Measurements from ENCODE around the gene SLC25A19.
"Not testable (repeated sequence)": the region's sequence is repeated elsewhere in the genome, so short reads cannot be mapped to it uniquely, and the experiment has no call there.

The SLC25A19 gene

DNA sequence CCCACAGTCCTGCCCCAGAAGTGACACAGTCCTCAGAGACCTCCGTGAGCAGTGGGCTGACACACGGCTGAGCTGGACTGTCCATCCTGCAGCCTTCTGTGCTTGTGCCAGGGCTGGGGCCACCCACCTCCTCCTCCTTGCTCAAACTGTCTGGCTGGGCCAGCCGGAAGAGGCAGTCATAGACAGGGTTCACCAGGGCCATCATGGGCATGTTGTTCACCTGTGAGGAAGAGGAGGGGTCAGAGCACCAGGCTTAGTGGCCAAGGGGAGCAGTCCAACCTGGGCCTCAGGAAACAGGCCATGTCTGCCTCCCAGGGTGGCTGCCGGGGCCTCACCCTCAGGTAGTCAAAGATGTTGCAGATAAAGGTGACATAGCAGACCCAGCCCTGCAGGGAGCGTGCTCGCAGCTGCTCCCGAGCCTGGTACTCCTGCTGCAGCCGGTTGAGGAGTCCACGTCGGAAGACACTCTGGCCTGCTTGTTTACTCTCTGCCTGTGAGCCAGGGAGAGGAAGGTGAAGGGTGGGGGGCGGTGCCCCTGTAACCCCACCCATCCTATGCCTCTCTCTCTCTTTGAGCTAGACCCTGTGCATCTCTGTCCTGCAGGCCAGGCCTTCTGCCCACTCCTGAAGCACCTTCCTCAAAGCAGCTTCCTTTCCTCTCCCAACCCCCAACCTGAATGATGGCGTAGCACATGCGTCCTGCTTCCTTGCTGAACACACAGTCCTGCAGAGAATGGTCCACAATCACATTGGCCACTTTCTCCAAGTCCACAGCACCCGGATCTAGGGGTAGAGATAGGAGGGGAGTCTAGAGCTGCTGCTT lies 21.6 kb downstream of the SLC25A19 start:
- no peak for DNase-seq (ENCODE audit: low spot score)

DNA sequence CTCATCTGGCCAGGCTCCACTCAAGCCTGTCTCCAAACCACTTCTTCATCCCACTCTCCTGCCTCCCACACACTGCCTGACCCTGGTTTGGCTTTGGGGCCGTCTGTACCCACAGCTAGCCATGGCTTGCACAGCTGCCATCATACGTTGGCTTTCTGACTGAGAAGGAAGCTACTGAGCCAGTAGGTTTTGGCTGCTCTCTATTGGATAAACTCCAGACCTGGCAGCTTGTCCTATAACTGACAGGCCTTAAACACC lies 22.2 kb downstream of the SLC25A19 start:
- no peak for DNase-seq (ENCODE audit: low spot score)

DNA sequence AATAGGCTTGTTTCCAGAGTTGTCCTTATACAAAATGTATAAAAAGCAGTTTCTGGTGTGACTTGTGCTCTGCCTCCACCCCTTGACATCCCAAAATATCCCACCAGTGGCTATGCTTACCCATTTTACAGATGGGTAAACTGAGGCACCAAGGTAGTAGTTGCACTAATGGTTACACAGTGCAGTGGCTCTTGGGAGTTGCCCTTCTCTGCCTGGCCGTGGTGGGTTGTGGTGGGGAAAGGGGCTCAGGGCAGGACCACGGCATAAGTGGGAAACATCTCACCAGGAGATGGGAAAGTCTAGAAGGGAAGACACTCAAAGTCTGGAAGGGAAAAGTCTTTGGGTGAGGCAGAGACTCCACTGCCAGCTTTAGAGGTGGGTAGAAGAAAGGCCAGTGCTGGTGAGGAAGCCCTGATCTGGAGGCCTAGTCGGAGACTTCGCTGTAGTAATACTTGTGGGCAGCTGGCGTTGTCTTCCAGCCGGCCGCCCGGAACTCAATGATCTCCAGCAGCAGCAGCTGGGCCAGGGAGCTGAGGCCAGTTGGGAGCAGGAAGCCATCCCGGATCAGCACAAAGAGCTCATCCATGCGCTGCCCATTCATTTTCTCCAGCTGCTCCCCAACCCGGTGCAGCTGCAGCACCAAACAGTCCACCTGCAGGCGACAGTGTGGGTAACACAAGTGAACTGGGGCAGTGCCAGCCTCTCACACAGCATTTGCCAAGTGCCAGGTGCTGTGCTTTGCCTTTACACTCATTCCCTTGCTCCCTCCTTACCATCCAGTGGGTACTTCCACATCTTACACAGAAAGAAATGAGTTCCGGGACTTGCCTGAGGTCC lies 22.7 kb downstream of the SLC25A19 start:
- no peak for DNase-seq (ENCODE audit: low spot score)

DNA sequence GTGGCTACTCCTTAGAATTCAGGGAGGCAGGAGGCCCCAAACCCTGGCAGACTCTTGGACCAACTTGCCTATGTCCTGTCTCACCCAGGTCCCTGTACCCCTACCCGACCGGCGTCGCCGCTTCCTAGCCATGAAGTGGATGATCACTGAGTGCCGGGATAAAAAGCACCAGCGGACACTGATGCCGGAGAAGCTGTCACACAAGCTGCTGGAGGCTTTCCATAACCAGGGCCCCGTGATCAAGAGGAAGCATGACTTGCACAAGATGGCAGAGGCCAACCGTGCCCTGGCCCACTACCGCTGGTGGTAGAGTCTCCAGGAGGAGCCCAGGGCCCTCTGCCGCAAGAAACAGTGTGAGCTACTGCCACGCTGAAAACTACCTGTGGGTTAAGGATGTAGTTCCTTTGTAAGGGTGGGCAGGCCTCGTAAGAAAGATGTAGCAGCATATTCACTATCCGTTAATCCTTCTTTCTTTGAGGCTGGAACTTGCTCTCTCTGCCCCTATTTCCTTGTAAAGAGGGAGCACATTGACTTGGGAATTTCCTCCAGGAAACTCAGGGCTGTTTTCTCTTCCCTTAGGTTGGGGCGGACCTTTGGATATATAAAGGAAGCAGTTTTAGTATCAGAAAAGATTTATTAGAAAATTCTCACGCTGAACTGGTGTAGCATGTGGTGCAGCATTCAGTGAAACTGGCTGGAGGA lies 23.5 kb downstream of the SLC25A19 start:
- DNase-seq (ENCODE audit: low spot score): no peak

DNA sequence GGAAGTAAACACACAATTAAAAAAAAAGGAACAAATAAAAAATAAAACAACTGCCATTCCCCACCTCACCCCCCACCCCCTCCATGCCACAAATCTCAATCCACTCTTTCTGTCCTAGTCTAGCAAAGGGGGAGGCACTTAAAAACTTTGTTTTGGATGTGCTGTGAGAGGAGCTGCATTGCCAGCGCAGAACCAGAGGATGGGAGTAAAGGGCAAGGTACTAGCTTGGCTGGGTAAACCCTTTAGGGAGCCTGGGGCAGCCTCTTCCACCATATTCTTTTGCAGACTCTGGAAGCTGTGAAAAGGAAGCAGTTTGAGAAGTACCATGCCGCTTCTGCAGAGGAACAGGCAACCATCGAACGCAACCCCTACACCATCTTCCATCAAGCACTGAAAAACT lies 26.2 kb downstream of the SLC25A19 start:
- no peak for DNase-seq (ENCODE audit: low spot score)

DNA sequence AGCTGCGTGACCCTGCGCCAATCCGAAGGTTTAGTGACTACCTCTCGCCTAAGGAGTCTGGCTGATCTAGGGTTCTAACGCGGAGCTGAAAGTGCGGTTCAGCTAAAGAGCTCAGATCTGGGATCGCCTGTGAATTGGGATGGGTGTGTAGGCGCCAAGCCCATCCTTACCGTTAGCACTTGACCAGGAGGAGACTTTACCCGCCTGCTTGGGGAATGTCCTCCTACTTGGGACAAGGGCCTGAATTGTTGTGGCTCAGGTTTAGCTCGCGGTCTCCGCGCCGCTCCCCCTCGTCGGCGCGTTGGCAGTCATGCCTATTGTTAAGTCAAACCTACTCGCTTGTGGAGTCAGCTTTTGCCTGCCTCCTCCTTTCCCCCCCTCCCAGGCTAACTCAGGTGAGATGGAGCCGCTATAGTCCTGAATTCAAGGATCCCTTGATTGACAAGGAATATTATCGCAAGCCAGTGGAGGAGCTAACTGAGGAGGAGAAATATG lies 27.1 kb downstream of the SLC25A19 start:
- DNase-seq (ENCODE audit: low spot score): no peak

DNA sequence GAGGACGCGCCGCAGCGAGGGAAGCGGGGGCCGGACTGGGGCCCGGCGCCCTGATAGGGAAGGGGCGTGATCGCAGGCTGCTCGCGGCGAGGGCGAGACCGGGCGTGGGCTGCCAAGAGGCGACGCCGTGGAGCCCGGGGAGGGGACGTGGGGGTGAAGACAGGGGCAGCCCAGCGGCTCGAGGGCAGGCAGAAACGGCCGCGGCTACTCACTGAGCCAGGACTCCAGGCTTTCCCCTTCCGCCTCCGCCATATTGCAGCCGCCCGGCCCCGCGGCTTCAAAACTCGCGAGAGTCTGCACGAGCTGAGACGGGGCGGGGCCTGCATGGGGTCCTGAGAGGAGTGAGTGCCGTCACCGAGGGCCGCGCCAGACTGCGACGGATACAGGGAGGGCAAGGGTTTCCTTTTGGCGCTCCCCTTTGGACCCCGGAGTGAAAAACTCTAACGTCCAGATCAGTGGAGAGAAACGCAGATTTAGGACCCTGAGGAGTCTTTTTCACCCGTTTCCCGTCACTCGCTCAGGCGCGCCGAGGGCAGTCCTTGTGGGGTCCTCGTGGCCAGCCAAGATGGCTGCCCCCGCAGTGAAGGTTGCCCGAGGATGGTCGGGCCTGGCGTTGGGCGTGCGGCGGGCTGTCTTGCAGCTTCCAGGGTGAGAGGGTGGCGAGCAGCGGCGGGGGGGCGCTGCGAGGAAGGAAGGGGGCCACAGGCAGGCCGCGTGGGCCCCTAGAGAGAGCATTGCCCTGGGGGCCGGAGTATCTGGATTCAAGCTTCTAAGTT lies 27.7 kb downstream of the SLC25A19 start, which contains the start of the genes GGA3 and MRPS7:
Gene GGA3 (minus strand): TSS at position 271 of the 776 bp plus-strand sequence. CDS start 19 bp downstream, at position 252.
Gene MRPS7 (plus strand): TSS at position 544 of the 776 bp plus-strand sequence. CDS start 22 bp downstream, at position 566.
- peak; percentile 96 for DNase-seq (ENCODE audit: low spot score)

DNA sequence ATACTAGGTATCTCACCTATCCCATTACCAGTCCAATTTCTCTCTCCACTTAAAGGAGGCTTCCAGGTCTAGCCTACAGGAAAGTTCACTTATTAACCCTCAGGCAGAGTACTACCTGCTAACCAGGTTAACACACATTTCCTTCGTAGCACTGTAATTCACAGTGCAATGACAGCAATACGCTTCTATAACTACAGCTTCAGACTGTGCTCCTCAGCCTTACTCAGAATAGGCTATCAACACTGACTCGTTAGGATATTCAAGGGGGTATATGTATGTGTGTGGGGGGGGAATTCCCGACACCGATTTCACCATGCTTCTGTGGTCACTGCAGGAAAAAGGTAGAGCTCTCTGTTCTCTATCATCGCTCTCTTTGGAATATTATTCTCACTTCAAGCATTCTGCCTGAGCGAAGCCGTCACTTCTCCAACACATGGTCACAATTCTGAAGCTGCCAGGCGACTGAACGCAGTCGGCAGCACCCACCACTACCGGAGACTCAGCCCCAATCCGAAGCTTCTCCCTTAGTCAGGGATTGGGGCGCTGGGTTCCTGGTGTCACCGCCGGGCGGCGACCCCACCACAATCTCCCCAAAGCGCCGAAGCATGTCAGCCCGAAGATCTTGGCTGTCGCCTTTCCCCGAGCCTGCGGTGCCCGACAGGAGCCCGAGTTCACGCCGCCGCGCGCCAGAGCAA lies 28.4 kb downstream of the SLC25A19 start:
- DNase-seq (ENCODE audit: low spot score): peak; percentile 60

DNA sequence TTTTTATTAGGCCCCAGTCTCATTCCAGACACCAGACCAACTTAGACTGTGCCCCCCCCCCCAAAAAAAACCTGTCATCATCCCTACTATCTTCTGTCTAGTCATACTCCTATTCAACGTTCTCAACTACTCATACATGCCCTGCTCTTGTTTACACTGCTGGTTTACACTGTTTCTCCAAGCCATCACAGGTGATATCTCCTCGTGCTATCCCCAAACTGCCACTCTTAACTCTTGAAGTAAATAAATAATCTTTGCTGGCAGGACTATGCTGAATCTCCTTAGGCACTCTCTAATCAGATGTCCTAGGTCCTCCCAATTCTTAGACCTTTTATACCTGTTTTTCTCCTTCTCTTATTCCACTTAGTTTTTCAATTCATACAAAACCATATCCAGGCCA lies 32.0 kb downstream of the SLC25A19 start:
- not testable (repeated sequence) for DNase-seq (ENCODE audit: low spot score)

DNA sequence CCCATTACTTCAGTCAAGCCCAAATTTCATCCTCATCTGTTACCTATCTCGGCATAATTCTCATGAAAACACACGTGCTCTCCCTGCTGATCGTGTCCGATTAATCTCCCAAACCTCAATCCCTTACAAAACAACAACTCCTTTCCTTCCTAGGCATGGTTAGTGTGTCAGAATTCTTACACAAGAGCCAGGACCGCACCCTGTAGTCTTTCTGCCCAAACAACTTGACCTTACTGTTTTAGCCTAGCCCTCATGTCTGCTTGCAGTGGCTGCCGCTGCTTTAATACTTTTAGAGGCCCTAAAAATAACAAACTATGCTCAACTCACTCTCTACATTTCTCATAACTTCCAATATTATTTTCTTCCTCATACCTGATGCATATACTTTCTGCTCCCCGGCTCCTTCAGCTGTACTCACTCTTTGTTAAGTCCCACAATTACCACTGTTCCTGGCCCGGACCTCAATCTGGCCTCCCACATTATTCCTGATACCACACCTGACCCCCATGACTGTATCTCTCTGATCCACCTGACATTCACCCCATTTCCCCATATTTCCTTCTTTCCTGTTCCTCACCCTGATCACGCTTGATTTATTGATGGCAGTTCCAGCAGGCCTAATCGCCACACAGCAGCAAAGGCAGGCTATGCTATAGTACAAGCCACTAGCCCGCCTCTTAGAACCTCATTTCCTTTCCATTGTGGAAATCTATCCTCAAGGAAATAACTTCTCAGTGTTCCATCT lies 33.1 kb downstream of the SLC25A19 start:
- not testable (repeated sequence) for DNase-seq (ENCODE audit: low spot score)

DNA sequence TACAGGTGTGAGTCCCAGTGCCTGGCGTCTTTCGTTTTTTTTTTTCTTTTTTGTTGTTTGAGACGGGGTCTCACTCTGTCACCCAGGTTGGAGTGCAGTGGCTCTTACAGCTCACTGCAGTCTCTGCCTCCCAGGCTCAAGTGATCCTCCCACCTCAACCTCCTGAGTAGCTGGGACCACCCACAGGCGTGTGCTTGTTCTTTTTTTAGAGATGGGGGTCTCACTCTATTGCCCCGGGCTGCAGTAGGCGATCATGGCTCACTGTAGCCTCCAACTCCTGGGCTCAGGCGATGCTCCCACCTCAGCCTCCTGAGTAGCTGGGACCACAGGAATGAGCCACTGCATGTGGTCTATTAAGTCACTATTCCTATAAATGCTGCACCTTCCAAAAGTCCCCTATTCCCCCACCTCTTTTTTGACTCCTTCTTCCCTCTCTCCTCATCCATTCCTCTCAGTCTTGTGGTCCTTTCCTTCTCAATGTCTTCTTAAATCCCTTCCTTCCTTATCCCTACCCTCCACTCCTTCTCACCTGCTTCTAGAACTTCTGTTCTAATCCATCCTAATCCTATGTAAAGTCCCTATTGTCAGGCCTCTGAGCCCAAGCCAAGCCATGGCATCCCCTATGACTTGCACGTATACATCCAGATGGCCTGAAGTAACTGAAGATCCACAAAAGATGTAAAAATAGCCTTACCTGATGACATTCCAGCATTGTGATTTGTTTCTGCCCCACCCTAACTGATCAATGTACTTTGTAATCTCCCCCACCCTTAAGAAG lies 37.0 kb downstream of the SLC25A19 start:
- DNase-seq (ENCODE audit: low spot score): no peak

DNA sequence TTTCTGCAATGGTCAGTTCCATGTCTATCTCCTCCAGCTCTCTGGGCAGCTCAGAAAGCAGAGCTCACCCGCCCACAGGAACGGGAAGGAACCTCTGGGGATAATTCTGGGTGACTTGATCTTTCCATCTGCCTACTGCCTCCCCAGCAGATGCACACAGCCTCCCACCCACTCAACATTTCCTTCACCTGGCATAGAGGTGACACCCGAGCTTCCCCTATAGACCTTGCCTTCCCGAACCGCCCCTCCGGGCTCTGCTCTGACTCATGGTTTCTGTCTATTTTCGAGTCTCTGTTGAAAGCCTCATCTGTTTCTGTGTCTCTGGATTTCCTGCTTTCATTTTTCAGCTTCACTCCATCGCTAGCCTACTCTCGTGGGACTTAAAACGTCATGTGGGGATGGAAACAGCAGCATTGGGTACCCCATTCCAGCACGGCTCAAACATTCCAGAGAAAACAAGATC lies 39.2 kb downstream of the SLC25A19 start:
- peak; percentile 72 for DNase-seq (ENCODE audit: low spot score)

DNA sequence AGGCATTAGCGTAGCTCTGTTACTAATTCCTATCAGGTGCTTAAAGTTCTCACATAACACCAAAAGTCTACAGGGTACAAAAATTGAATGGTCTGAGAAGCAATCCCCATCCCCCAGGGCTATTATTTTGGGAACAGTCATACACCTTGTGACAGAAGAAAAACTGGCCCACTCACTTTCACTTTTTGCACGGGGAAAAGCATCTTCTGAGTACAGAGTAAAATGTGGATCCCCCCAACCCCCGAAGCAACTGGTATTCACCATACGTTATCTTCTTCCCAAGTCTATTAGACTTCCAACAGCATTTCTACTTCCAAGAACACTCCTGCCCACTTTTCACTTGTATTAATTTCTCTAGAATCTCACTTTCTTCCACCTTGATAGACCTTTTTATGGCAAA lies 39.7 kb downstream of the SLC25A19 start:
- no peak for DNase-seq (ENCODE audit: low spot score)

DNA sequence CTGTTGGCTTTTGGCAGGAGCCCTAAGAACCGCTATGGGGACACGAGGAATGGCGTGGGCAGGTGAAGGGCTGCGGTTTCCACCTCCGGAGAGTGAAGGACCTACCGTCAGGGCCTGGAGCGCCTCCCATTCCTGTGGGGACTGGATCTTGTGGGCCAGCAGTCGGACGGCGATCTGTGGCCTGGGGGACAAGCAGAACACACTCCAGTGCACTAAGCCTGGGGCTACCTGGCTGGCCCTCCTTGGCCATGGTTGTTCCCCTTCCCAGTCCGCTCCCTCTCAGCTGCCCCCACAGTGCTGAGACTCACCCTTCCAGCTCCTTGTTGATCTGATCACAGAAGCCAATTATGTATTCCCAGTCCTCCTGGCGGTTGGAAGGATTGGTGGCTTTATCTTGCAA lies 42.8 kb downstream of the SLC25A19 start:
- no peak for DNase-seq (ENCODE audit: low spot score)

DNA sequence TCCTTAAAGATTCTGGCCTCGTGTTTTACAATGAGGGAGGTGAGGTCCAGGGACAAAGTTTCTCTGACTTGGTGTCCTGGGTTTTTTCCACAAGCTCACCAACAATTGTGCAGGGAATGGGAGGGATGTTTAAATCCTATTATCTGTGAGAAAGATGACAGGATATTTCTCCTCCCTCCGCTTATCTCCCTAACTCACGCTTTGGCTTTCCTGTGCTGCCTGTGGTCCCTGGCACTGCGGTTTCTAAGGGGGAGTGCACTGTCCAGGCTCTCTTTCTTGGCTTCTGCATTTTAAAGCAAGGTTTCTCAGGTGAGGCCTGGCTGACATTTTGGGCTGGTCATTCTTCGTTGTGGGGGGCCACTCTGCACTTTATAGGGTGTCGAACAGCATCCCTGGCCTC lies 44.2 kb downstream of the SLC25A19 start:
- DNase-seq (ENCODE audit: low spot score): no peak

DNA sequence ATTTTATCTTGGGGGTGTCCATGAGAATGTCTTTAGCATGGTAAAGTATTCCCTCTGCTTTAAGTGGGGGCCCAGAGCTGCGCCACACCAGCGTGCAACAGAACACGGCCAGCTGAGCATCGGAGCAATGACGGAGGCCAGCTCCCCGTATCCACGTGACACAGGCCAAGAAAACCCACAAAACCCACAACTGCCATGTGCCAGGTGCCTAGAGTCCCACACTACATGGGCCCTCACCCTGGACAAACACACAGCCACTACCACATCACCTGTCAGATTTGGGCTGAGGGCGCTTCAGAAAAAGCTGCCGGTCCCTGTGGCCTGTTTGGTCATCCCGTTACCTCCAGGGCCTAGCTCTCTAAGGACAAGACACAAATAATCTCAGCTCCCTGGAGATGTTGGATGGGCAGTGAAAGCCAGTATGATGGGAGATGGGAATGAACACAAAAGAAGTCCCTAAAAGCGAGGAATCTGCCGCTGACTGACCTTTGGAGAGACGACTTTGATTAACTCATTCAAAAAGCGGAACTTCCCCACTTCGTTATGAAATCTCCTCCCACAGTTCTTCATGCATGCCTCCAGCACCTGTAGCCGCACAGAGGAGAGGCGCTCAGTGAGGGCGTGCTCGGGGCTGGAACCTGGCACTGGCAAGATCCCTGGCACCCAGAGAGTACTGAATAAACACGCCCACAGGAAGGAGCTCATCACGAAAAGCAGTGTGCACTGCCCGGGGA lies 44.9 kb downstream of the SLC25A19 start:
- DNase-seq (ENCODE audit: low spot score): no peak

DNA sequence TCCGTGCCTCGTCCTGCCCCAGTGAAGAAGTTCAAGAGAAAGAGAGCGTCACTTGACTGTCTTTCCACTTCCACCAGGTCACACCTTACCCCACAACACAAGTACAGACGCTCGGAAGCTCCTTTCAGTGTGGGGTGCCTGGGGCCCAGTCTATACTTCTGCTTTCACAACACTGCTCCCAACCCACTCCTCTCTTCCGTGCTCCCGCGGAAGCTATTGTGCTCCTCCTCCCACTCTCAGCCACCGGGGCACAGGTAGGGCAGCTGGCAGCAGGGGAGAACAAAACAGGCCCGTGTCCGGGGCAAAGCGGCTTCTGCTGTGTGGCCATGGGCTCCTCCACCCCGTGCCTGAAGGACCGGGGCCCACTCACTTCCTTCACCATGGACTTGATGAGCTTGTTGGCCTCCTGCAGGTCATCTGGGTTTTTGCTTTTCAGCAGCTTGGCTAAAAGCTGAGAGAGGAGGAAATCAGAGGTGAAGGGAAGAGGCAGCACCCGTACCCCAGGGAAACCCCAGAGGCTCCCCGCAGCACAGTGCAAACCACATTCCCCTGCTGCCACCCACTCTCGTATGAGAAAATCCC lies 46.7 kb downstream of the SLC25A19 start:
- DNase-seq (ENCODE audit: low spot score): peak; percentile 42

DNA sequence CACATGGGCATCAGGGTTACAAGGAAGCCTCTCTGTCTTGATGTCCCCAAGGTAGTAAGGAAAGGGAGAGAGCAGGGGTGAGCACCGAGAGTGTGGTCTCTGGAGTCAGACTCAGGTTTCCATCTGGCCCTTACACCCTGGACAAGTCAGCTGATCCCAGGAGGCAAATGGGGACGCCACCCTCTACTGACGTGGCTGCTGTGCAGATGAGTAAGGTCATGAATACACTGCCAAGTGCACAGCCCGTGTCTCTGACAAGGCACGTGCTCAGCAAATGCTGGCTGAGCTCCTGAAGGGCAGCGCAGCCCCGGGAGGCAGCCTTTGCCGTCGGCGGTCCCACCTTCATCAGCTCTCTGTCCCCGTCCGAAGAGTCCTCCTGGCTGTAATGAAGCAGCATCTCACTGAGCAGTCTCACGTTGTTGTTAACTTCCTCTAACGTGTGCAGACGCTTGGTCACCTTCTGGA lies 47.2 kb downstream of the SLC25A19 start:
- DNase-seq (ENCODE audit: low spot score): peak; percentile 23

All from CD4-positive, alpha-beta T cell treated with Interleukin-2 at 100 ng/mL for 4 hours (primary cell).